Measurements from ENCODE around the gene LGALS16. TPM values are rescaled to one million over a fixed set of nuclear protein-coding genes. Genes with fewer than 3 reads are reported as not detected.
"Not testable (repeated sequence)": the region's sequence is repeated elsewhere in the genome, so short reads cannot be mapped to it uniquely, and the experiment has no call there.

LGALS16 gene
- total RNA-seq, 4 donors from 2014 or later: not detected

DNA sequence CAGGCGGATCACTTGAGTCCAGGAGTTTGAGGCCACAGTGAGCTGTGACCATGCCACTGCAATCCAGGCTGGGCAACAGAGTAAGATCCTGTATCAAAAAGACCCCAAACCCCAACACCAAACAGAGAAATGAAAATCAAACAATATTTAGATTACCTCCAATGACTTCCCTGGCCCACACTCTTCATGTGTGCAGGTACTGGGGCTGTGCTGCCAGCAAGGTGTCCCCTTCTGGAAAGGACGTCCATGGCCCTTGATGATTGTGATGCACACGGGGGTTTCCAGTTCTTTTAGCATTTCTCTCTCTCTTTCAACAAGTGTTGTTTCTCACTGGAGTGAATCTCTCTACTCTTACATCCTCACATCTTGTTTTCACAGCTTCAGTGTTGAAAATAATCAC is 24.9 kb downstream of the LGALS16 start:
- TF ChIP-seq, protein P1, sequence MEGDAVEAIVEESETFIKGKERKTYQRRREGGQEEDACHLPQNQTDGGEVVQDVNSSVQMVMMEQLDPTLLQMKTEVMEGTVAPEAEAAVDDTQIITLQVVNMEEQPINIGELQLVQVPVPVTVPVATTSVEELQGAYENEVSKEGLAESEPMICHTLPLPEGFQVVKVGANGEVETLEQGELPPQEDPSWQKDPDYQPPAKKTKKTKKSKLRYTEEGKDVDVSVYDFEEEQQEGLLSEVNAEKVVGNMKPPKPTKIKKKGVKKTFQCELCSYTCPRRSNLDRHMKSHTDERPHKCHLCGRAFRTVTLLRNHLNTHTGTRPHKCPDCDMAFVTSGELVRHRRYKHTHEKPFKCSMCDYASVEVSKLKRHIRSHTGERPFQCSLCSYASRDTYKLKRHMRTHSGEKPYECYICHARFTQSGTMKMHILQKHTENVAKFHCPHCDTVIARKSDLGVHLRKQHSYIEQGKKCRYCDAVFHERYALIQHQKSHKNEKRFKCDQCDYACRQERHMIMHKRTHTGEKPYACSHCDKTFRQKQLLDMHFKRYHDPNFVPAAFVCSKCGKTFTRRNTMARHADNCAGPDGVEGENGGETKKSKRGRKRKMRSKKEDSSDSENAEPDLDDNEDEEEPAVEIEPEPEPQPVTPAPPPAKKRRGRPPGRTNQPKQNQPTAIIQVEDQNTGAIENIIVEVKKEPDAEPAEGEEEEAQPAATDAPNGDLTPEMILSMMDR (IDR thresholded peaks at IDR 0.05): no peak
- no peak for TF ChIP-seq POLR2A (IDR thresholded peaks at IDR 0.05)
- no peak overlapping the region for H3K4me3 ChIP-seq (ENCODE audit: low read depth, poor library complexity, severe bottlenecking)
- DNase-seq (ENCODE audit: low spot score in 2 of 2): no peak
- WGBS, 2 donors: 82 to 85% methylated on average over 3 of the region's 3 CpGs
- intact Hi-C loops (cut with DNase I; ENCODE audit: low total_unique reads): no loop called here

DNA sequence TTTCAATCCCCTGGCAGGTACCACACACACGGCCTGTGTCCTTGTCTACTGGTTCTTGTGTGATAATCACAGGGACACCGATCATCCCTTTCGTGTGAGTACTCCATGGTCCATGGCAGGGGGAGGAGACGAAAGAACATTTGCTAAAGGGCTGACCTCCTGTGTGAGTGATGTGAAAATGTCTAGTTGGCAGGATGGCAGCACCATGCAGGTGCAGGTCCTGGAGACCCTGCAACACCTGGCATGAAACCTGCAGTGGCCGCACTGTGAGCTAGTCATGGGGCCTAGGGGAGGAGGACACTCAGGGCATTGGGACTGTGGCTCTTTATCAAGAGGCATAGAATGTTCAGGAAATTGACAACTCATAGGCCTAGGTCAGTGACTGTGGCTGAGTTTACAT is 25.7 kb downstream of the LGALS16 start:
- intact Hi-C loops (cut with DNase I; ENCODE audit: low total_unique reads): no loop called here
- no peak for DNase-seq (ENCODE audit: low spot score in 2 of 2)
- H3K4me3 ChIP-seq (ENCODE audit: low read depth, poor library complexity, severe bottlenecking): no peak overlapping the region
- no peak for TF ChIP-seq POLR2A (IDR thresholded peaks at IDR 0.05)
- TF ChIP-seq, protein P1 (IDR thresholded peaks at IDR 0.05): no peak
- 85 to 94% methylated on average over 5 of the region's 5 CpGs for WGBS, 2 donors

- WGBS, 2 donors: 66% methylated on average over 5 of the region's 5 CpGs
- intact Hi-C loops (cut with DNase I; ENCODE audit: low total_unique reads): no loop called here
- TF ChIP-seq, protein P1 (IDR thresholded peaks at IDR 0.05): no peak
- no peak for TF ChIP-seq POLR2A (IDR thresholded peaks at IDR 0.05)
- no peak overlapping the region for H3K4me3 ChIP-seq (ENCODE audit: low read depth, poor library complexity, severe bottlenecking)
- no peak for DNase-seq (ENCODE audit: low spot score in 2 of 2)
Measured at GRCh38 chr19:39684267-39684666, 28.6 kb downstream of the LGALS16 start.

DNA sequence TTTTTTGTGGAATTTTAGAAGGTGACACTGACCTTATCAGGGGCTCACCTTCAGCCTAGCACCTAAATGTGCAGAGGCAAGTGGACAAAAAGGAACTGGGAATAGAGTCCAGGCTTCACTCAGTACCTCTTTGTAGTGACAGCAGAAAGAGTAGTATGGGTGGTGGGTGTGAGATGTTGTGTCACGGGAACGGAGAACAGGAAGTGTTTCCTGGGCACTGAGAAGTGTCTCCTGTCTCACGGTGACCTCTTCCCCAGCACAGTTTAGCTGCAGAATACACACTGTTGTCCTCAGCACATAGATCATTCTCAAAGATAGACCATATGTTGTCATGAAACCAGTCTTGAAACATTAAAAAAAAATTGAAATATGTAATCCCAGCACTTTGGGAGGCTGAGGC is 31.0 kb downstream of the LGALS16 start:
- WGBS, 2 donors: 63 to 72% methylated on average over 3 of the region's 3 CpGs

GRCh38 chr19:39688637-39689036 is 32.9 kb downstream of the LGALS16 start:
- intact Hi-C loops (cut with DNase I; ENCODE audit: low total_unique reads); H3K4me3 ChIP-seq (ENCODE audit: low read depth, poor library complexity, severe bottlenecking); DNase-seq (ENCODE audit: low spot score in 2 of 2): not testable (repeated sequence)
- WGBS, 2 donors: 82 to 86% methylated on average over 4 of the region's 4 CpGs

More for the DNA sequence above, 31.0 kb downstream of the LGALS16 start:
- intact Hi-C loops (cut with DNase I; ENCODE audit: low total_unique reads): no loop called here
- no peak for TF ChIP-seq POLR2A (IDR thresholded peaks at IDR 0.05)
- TF ChIP-seq, protein P1 (IDR thresholded peaks at IDR 0.05): no peak
- H3K4me3 ChIP-seq (ENCODE audit: low read depth, poor library complexity, severe bottlenecking): no peak overlapping the region
- no peak for DNase-seq (ENCODE audit: low spot score in 2 of 2)

GRCh38 chr19:39692166-39692565 is 36.5 kb downstream of the LGALS16 start:
- DNase-seq (ENCODE audit: low spot score in 2 of 2): no peak
- intact Hi-C loops (cut with DNase I; ENCODE audit: low total_unique reads): no loop called here
- WGBS, 2 donors: 74 to 85% methylated on average over 3 of the region's 3 CpGs
- TF ChIP-seq POLR2A (IDR thresholded peaks at IDR 0.05): no peak
- TF ChIP-seq, protein P1 (IDR thresholded peaks at IDR 0.05): no peak
- no peak overlapping the region for H3K4me3 ChIP-seq (ENCODE audit: low read depth, poor library complexity, severe bottlenecking)
